SK-N-SH treated with all-trans-retinoic acid at 6 μM for 48 hours (cell line): ENCODE data around the gene BTG2.

Experiments
- ATAC-seq: fragments of 200-7000 bp; cut with Tn5 transposase; 3 replicates; pipeline ENCODE4 v1.9.1; 2020; ENCODE audit warnings: mild to moderate bottlenecking, moderate library complexity
- ARNTL ChIP-seq: fragments of 450-650 bp; formaldehyde crosslinking; IDR thresholded peaks from 2 replicates; pipeline ENCODE4 v1.5.0; 2020; ENCODE audit warnings: low read depth, mild to moderate bottlenecking, moderate library complexity, borderline replicate concordance
- BACH2 ChIP-seq: fragments of 250-450 bp; sonication (Bioruptor Pico); IDR thresholded peaks from 2 replicates; pipeline ENCODE4 v1.9.0; 2021; ENCODE audit warnings: mild to moderate bottlenecking, borderline replicate concordance
- CSDC2 ChIP-seq: fragments of 250-450 bp; sonication (Bioruptor Pico); IDR thresholded peaks from 2 replicates; pipeline ENCODE4 v1.5.0; 2020; ENCODE audit warnings: mild to moderate bottlenecking, moderate library complexity
- ESRRG ChIP-seq: fragments of 250-450 bp; sonication (Bioruptor Pico); IDR thresholded peaks from 2 replicates; pipeline ENCODE4 v1.6.1; 2021; ENCODE audit warnings: mild to moderate bottlenecking
- GLIS3 ChIP-seq: fragments of 250-450 bp; sonication (Bioruptor Pico); IDR thresholded peaks from 2 replicates; pipeline ENCODE4 v1.5.0; 2020; ENCODE audit warnings: mild to moderate bottlenecking, moderate library complexity
- ISL1 ChIP-seq: fragments of 250-450 bp; sonication (Bioruptor Pico); IDR thresholded peaks from 2 replicates; pipeline ENCODE4 v2.1.2; 2022; ENCODE audit warnings: mild to moderate bottlenecking, moderate library complexity
- OSR1 ChIP-seq: fragments of 250-450 bp; sonication (Bioruptor Pico); IDR thresholded peaks from 2 replicates; pipeline ENCODE4 v1.8.0; 2022; ENCODE audit warnings: moderate library complexity, mild to moderate bottlenecking, inconsistent platforms
- PATZ1 ChIP-seq: fragments of 250-450 bp; sonication (Bioruptor Pico); IDR thresholded peaks from 2 replicates; pipeline ENCODE4 v1.8.0; 2020; ENCODE audit warnings: mild to moderate bottlenecking, moderate library complexity, borderline replicate concordance
- POU6F1 ChIP-seq: fragments of 250-450 bp; sonication (Bioruptor Pico); IDR thresholded peaks from 2 replicates; pipeline ENCODE4 v1.8.0; 2021; ENCODE audit warnings: low read depth, mild to moderate bottlenecking, moderate library complexity, borderline replicate concordance
- PPARA ChIP-seq: fragments of 250-450 bp; sonication (Bioruptor Pico); IDR thresholded peaks from 2 replicates; pipeline ENCODE4 v1.5.0; 2020; ENCODE audit warnings: mild to moderate bottlenecking, borderline replicate concordance
- RARB ChIP-seq: fragments of 250-450 bp; sonication (Bioruptor Pico); IDR thresholded peaks from 2 replicates; pipeline ENCODE4 v1.8.0; 2021; ENCODE audit warnings: mild to moderate bottlenecking, moderate library complexity
- SNAI2 ChIP-seq: fragments of 250-450 bp; sonication (Bioruptor Pico); IDR thresholded peaks from 2 replicates; pipeline ENCODE4 v1.5.0; 2020; ENCODE audit warnings: mild to moderate bottlenecking, moderate library complexity
- TOX ChIP-seq: fragments of 250-450 bp; sonication (Bioruptor Pico); IDR thresholded peaks from 2 replicates; pipeline ENCODE4 v1.8.0; 2021; ENCODE audit warnings: mild to moderate bottlenecking, moderate library complexity, borderline replicate concordance
- ZFP30 ChIP-seq: fragments of 450-650 bp; formaldehyde crosslinking; IDR thresholded peaks from 2 replicates; pipeline ENCODE4 v1.5.0; 2022; ENCODE audit warnings: mild to moderate bottlenecking, moderate library complexity
- ZNF565 ChIP-seq: fragments of 450-650 bp; formaldehyde crosslinking; conservative IDR thresholded peaks from 2 replicates; pipeline ENCODE4 v1.5.0; 2020; ENCODE audit warnings: low read depth, mild to moderate bottlenecking, moderate library complexity
- ZNF70 ChIP-seq: fragments of 450-650 bp; formaldehyde crosslinking; IDR thresholded peaks from 2 replicates; pipeline ENCODE4 v1.5.0; 2020; ENCODE audit warnings: mild to moderate bottlenecking, moderate library complexity
- ZNF8 ChIP-seq: fragments of 450-650 bp; formaldehyde crosslinking; IDR thresholded peaks from 2 replicates; pipeline ENCODE4 v1.5.0; 2020; ENCODE audit warnings: mild to moderate bottlenecking, moderate library complexity
- TF ChIP-seq, protein P1 (sequence below): fragments of 250-450 bp; sonication (Bioruptor Pico); IDR thresholded peaks from 2 replicates; pipeline ENCODE4 v1.5.0; 2020; ENCODE audit warnings: mild to moderate bottlenecking, moderate library complexity
- TF ChIP-seq, protein P2 (sequence below): fragments of 250-450 bp; sonication (Bioruptor Pico); IDR thresholded peaks from 2 replicates; pipeline ENCODE4 v1.5.1; 2021; ENCODE audit warnings: mild to moderate bottlenecking, moderate library complexity
- TF ChIP-seq, protein P3 (sequence below): fragments of 250-450 bp; sonication (Bioruptor Pico); IDR thresholded peaks from 2 replicates; pipeline ENCODE4 v1.5.1; 2020; ENCODE audit warnings: low read depth, mild to moderate bottlenecking, moderate library complexity

Gene BTG2

GRCh38 chr1:203349166-203349565 is 43.8 kb downstream of the BTG2 start:
- no peak for TF ChIP-seq OSR1 (CRISPR knock-in tag)
- no peak for TF ChIP-seq PPARA
- TF ChIP-seq, protein P1, sequence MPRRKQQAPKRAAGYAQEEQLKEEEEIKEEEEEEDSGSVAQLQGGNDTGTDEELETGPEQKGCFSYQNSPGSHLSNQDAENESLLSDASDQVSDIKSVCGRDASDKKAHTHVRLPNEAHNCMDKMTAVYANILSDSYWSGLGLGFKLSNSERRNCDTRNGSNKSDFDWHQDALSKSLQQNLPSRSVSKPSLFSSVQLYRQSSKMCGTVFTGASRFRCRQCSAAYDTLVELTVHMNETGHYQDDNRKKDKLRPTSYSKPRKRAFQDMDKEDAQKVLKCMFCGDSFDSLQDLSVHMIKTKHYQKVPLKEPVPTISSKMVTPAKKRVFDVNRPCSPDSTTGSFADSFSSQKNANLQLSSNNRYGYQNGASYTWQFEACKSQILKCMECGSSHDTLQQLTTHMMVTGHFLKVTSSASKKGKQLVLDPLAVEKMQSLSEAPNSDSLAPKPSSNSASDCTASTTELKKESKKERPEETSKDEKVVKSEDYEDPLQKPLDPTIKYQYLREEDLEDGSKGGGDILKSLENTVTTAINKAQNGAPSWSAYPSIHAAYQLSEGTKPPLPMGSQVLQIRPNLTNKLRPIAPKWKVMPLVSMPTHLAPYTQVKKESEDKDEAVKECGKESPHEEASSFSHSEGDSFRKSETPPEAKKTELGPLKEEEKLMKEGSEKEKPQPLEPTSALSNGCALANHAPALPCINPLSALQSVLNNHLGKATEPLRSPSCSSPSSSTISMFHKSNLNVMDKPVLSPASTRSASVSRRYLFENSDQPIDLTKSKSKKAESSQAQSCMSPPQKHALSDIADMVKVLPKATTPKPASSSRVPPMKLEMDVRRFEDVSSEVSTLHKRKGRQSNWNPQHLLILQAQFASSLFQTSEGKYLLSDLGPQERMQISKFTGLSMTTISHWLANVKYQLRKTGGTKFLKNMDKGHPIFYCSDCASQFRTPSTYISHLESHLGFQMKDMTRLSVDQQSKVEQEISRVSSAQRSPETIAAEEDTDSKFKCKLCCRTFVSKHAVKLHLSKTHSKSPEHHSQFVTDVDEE (CRISPR knock-in tag) = no peak
- TF ChIP-seq ZNF70 (CRISPR knock-in tag) = no peak
- no peak for TF ChIP-seq BACH2
- no peak for TF ChIP-seq ARNTL (CRISPR knock-in tag)
- TF ChIP-seq PATZ1 (CRISPR knock-in tag) = no peak
- TF ChIP-seq, all 23 proteins: peak for 0
- ATAC-seq = no peak

DNA sequence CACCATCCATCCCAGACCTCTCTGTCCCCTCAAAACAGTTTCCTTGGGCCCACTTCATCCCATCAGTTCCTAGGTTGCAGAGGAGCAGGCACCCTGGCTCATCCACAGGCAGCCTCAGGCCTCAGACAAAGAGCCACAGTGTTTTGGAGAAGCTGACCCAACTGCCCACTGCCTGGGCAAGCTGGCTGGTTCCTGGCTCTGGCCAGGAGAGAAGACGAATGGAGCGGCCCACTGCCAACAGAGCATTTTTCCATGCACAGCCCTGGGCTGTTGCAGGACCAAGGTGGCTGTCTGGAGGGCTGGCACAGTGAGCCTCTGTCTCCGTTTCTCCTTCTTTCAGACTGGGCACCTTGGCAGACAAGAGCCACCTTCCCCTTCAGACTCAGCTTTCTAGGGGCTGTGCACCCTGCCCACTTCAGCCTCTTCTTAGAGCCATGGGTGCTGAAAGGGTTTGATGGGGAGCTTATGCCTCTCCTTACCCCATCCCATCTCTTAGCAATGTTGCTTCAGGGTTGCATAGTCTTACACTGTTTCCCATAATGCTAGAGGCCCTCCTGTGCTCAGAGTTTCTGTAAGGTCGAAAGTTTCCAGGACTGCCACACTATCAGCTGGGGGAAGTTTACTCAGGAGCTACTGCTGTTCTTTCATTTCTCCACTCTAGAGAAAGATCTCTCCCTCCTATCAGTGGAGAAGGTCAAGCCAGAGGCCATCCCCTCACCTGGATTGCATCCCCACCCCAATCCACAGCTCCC is 44.6 kb downstream of the BTG2 start:
- TF ChIP-seq CSDC2 (no peak), BACH2 (no peak), GLIS3 (CRISPR knock-in tag) (no peak), ZNF565 (no peak)
- TF ChIP-seq, protein P2, sequence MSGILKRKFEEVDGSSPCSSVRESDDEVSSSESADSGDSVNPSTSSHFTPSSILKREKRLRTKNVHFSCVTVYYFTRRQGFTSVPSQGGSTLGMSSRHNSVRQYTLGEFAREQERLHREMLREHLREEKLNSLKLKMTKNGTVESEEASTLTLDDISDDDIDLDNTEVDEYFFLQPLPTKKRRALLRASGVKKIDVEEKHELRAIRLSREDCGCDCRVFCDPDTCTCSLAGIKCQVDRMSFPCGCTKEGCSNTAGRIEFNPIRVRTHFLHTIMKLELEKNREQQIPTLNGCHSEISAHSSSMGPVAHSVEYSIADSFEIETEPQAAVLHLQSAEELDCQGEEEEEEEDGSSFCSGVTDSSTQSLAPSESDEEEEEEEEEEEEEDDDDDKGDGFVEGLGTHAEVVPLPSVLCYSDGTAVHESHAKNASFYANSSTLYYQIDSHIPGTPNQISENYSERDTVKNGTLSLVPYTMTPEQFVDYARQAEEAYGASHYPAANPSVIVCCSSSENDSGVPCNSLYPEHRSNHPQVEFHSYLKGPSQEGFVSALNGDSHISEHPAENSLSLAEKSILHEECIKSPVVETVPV (CRISPR knock-in tag) = no peak
- TF ChIP-seq, protein P3, sequence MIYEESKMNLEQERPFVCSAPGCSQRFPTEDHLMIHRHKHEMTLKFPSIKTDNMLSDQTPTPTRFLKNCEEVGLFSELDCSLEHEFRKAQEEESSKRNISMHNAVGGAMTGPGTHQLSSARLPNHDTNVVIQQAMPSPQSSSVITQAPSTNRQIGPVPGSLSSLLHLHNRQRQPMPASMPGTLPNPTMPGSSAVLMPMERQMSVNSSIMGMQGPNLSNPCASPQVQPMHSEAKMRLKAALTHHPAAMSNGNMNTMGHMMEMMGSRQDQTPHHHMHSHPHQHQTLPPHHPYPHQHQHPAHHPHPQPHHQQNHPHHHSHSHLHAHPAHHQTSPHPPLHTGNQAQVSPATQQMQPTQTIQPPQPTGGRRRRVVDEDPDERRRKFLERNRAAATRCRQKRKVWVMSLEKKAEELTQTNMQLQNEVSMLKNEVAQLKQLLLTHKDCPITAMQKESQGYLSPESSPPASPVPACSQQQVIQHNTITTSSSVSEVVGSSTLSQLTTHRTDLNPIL (CRISPR knock-in tag) = no peak
- TF ChIP-seq, all 23 proteins: peak for 0
- ATAC-seq = no peak

GRCh38 chr1:203351037-203351625 is 45.8 kb downstream of the BTG2 start, which contains the start of gene FMOD:
Gene FMOD, minus strand, starts transcription at chr1:203351122. Its CDS starts 2,852 bp downstream, at chr1:203348270.
- TF ChIP-seq ZNF565 (no peak), ZNF8 (CRISPR knock-in tag) (no peak)
- no peak; the same call in 2 of the 3 replicates for ATAC-seq

GRCh38 chr1:203353486-203353885 is 48.2 kb downstream of the BTG2 start:
- ATAC-seq = no peak
- no peak for TF ChIP-seq SNAI2 (CRISPR knock-in tag)
- TF ChIP-seq GLIS3 (CRISPR knock-in tag) = no peak
- no peak for TF ChIP-seq ZNF565
- TF ChIP-seq ZNF8 (CRISPR knock-in tag) = no peak
- no peak for TF ChIP-seq BACH2
- TF ChIP-seq ESRRG (CRISPR knock-in tag) = no peak
- no peak for TF ChIP-seq OSR1 (CRISPR knock-in tag)

DNA sequence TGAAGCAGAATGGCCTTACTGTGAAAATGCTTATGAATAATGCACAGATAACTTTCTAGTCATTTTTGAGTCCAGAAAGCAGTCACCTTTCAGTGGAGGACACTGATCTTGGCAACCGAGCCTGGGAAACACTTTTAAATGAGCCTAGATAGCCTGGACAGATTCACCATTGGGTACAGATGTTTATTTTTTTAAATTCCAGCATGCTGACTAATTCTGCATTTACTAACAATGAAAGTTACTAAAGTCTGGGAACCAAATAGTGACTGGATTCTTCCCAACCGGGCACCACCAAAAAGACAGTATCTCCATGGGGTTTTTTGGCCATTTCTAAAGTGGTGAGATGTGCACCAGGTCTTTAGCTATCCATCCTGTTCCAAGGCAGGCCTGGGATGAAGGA is 48.9 kb downstream of the BTG2 start:
- TF ChIP-seq, protein P2 (CRISPR knock-in tag) = no peak
- no peak for TF ChIP-seq POU6F1 (CRISPR knock-in tag)
- no peak for TF ChIP-seq ESRRG (CRISPR knock-in tag)
- TF ChIP-seq CSDC2 = no peak
- TF ChIP-seq ISL1 (CRISPR knock-in tag) = no peak
- TF ChIP-seq, protein P3 (CRISPR knock-in tag) = no peak
- no peak for TF ChIP-seq BACH2
- no peak for TF ChIP-seq SNAI2 (CRISPR knock-in tag)
- TF ChIP-seq ZNF565 = no peak
- no peak for TF ChIP-seq OSR1 (CRISPR knock-in tag)
- no peak for TF ChIP-seq ZFP30 (CRISPR knock-in tag)
- no peak for TF ChIP-seq ARNTL (CRISPR knock-in tag)
- no peak for TF ChIP-seq RARB (CRISPR knock-in tag)
- no peak for TF ChIP-seq TOX
- ATAC-seq = no peak
